GM19397 (cell line): ENCODE measurements around the gene UBAC2.
"Not testable (repeated sequence)": the region's sequence is repeated elsewhere in the genome, so short reads cannot be mapped to it uniquely, and the experiment has no call there.

ENCODE experiments used
- ATAC-seq: cut with Tn5 transposase; IDR thresholded peaks from one replicate; pipeline ENCODE4 v1.9.1; 2021; ENCODE audit warnings: mild to moderate bottlenecking, moderate library complexity; ENCODE audit not compliant: unreplicated experiment

UBAC2 gene

GRCh38 chr13:99231721-99232120 lies 31.1 kb downstream of the UBAC2 start:
- no peak for ATAC-seq

GRCh38 chr13:99237981-99238662 lies 37.5 kb downstream of the UBAC2 start:
- ATAC-seq, result no peak

GRCh38 chr13:99246100-99246499 lies 45.4 kb downstream of the UBAC2 start:
- ATAC-seq, result no peak

- ATAC-seq, result not testable (repeated sequence)
Observed at GRCh38 chr13:99249178-99249577, 48.5 kb downstream of the UBAC2 start.

GRCh38 chr13:99249606-99250005 lies 49.0 kb downstream of the UBAC2 start:
- ATAC-seq, result not testable (repeated sequence)

GRCh38 chr13:99250982-99251825 lies 50.5 kb downstream of the UBAC2 start:
- no peak for ATAC-seq

GRCh38 chr13:99251921-99252320 lies 51.3 kb downstream of the UBAC2 start:
- no peak for ATAC-seq

GRCh38 chr13:99254830-99255229 lies 54.2 kb downstream of the UBAC2 start:
- no peak for ATAC-seq

- ATAC-seq, result no peak
Observed at GRCh38 chr13:99255271-99255670, 54.6 kb downstream of the UBAC2 start.

GRCh38 chr13:99256283-99256682 lies 55.6 kb downstream of the UBAC2 start:
- no peak for ATAC-seq

- ATAC-seq, result no peak
Observed at GRCh38 chr13:99256709-99257108, 56.1 kb downstream of the UBAC2 start.

- no peak for ATAC-seq
Observed at GRCh38 chr13:99257291-99257690, 56.6 kb downstream of the UBAC2 start.

- ATAC-seq, result peak; percentile 74
Observed at GRCh38 chr13:99258210-99258860, 57.7 kb downstream of the UBAC2 start, which contains the start of gene GPR18. GPR18 (minus strand) TSS chr13:99258379; CDS start chr13:99255872, 2,507 bp downstream.

GRCh38 chr13:99258946-99259345 lies 58.3 kb downstream of the UBAC2 start:
- ATAC-seq, result peak; percentile 62

- ATAC-seq, result no peak
Observed at GRCh38 chr13:99260216-99260615, 59.6 kb downstream of the UBAC2 start.

GRCh38 chr13:99261059-99261458 lies 60.4 kb downstream of the UBAC2 start:
- ATAC-seq, result no peak

- no peak for ATAC-seq
Observed at GRCh38 chr13:99263126-99263785, 62.6 kb downstream of the UBAC2 start.

- ATAC-seq, result no peak
Observed at GRCh38 chr13:99264051-99264450, 63.4 kb downstream of the UBAC2 start.

- no peak for ATAC-seq
Observed at GRCh38 chr13:99265162-99265800, 64.6 kb downstream of the UBAC2 start.

GRCh38 chr13:99265821-99266426 lies 65.3 kb downstream of the UBAC2 start:
- no peak for ATAC-seq
